PC-3 (cell line): Measurements from ENCODE around the gene LYPLA2. TPM values are rescaled to one million over a fixed set of nuclear protein-coding genes. Genes with fewer than 3 reads are reported as not detected.
"Not testable (repeated sequence)": the region's sequence is repeated elsewhere in the genome, so short reads cannot be mapped to it uniquely, and the experiment has no call there.

Experiments used
- ATAC-seq: fragments of 200-7000 bp; cut with Tn5 transposase; 2 replicates; pipeline ENCODE4 v1.9.1; 2020; ENCODE audit warnings: mild to moderate bottlenecking, moderate library complexity
- BruUV-seq: library from RNA; stranded (reverse); fragments of 400-500 nt; replicated peaks from 2 replicates; lab custom pipeline; 2021; lab: Mats Ljungman, UMichigan
- CTCF ChIA-PET: fragments of 300-600 bp; sonication (Branson Sonifier 250); formaldehyde crosslinking; loops from one replicate; lab custom pipeline; 2022; ENCODE audit warnings: antibody characterized with exemption; lab: Charles Lee
- POLR2A ChIA-PET: fragments of 300-600 bp; sonication (Branson Sonifier 250); formaldehyde crosslinking; loops from one replicate; lab custom pipeline; 2022; ENCODE audit warnings: antibody characterized with exemption; ENCODE audit not compliant: unreplicated experiment; lab: Charles Lee
- DNase-seq: peaks from one replicate; pipeline ENCODE4 v3.0.0-alpha.2; 2015
- H2AFZ ChIP-seq: fragments of 300-600 bp; sonication (generic); 2 replicates; pipeline ENCODE4 v1.6.0; 2016; ENCODE audit warnings: antibody characterized with exemption, low read length
- H3F3A ChIP-seq: fragments of 300-600 bp; sonication (generic); one replicate; pipeline ENCODE4 v1.6.0; 2017; ENCODE audit warnings: antibody characterized with exemption, low read length, control low read depth, mild to moderate bottlenecking; ENCODE audit not compliant: unreplicated experiment
- H3K27ac ChIP-seq: fragments of 300-600 bp; sonication (generic); 2 replicates; pipeline ENCODE4 v1.5.1; 2016; ENCODE audit warnings: mild to moderate bottlenecking, low read length
- H3K27me3 ChIP-seq: fragments of 300-600 bp; sonication (generic); 2 replicates; pipeline ENCODE4 v1.6.1; 2016; ENCODE audit warnings: low read length, mixed read lengths
- H3K36me3 ChIP-seq: fragments of 300-600 bp; sonication (generic); 2 replicates; pipeline ENCODE4 v1.6.1; 2016; ENCODE audit warnings: low read depth, mixed run types, low read length, mixed read lengths
- H3K4me1 ChIP-seq: fragments of 300-600 bp; sonication (generic); 2 replicates; pipeline ENCODE4 v1.5.1; 2016; ENCODE audit warnings: low read length; ENCODE audit not compliant: insufficient read depth
- H3K4me2 ChIP-seq: fragments of 300-600 bp; sonication (generic); 2 replicates; pipeline ENCODE4 v1.6.0; 2016; ENCODE audit warnings: low read length
- H3K4me3 ChIP-seq: fragments of 300-600 bp; sonication (generic); 2 replicates; pipeline ENCODE4 v1.5.1; 2016; ENCODE audit warnings: mild to moderate bottlenecking, low read length, mixed read lengths
- H3K79me2 ChIP-seq: fragments of 300-600 bp; sonication (generic); 2 replicates; pipeline ENCODE4 v1.6.1; 2017; ENCODE audit warnings: low read length, mixed read lengths
- H3K9ac ChIP-seq: fragments of 300-600 bp; sonication (generic); 2 replicates; pipeline ENCODE4 v1.6.0; 2016; ENCODE audit warnings: mild to moderate bottlenecking, low read length
- H3K9me2 ChIP-seq: fragments of 300-600 bp; sonication (generic); replicated peaks from 2 replicates; pipeline ENCODE4 v1.6.1; 2016; ENCODE audit warnings: mixed run types, low read length, mixed read lengths
- H3K9me3 ChIP-seq: fragments of 300-600 bp; sonication (generic); 2 replicates; pipeline ENCODE4 v1.6.1; 2016; ENCODE audit warnings: low read length, mixed read lengths
- H4K20me1 ChIP-seq: fragments of 300-600 bp; sonication (generic); 2 replicates; pipeline ENCODE4 v1.6.1; 2016; ENCODE audit warnings: low read length, mixed read lengths
- EZH2 ChIP-seq: fragments of 300-600 bp; sonication (generic); IDR thresholded peaks from one replicate; pipeline ENCODE4 v1.6.1; 2017; ENCODE audit warnings: antibody characterized with exemption, mild to moderate bottlenecking, low read length; ENCODE audit not compliant: unreplicated experiment
- EZH2phosphoT487 ChIP-seq: fragments of 300-600 bp; sonication (generic); IDR thresholded peaks from 2 replicates; pipeline ENCODE4 v1.6.1; 2018; ENCODE audit warnings: mild to moderate bottlenecking, antibody characterized with exemption, low read length, borderline replicate concordance
- intact Hi-C: fragments of 100-400 bp; cut with micrococcal nuclease; formaldehyde crosslinking; loops from 2 replicates; pipeline ENCODE4 v1.9.0; 2023
- total RNA-seq: library from RNA; depleted of rRNA; stranded (reverse); fragments of >200 nt; gene quantifications from 2 replicates; pipeline ENCODE4 v1.2.3, GENCODE V29; 2014
- TF ChIP-seq, protein P1 (sequence below): fragments of 300-600 bp; sonication (generic); conservative IDR thresholded peaks from 2 replicates; pipeline ENCODE4 v1.5.1; 2017; ENCODE audit warnings: antibody characterized with exemption, low read depth, mild to moderate bottlenecking, low read length

Gene LYPLA2
- total RNA-seq, 1 experiment from 2014 or later = 142 TPM

GRCh38 chr1:23777979-23778814 is 12.7 kb upstream of the LYPLA2 start, which contains the start of gene PITHD1:
Gene PITHD1, plus strand, starts transcription at chr1:23778418. Its CDS starts 98 bp downstream, at chr1:23778516.
- Histone ChIP-seq H3K79me2 (peaks cover 60% of the 10 kb centered on the region), H3F3A (peaks cover 15% of the 10 kb centered on the region), H2AFZ (peak within 1 kb of the TSS; percentile 86), H3K4me3 (peak within 1 kb of the TSS; percentile 85), H3K9ac (peak within 1 kb of the TSS; percentile 85), H3K27me3 (no peaks in the 10 kb centered on the region), H3K36me3 (peaks cover 16% of the 10 kb centered on the region), H3K27ac (peak within 1 kb of the TSS; percentile 84), H3K9me2 (no peaks in the 10 kb centered on the region), H3K9me3 (no peaks in the 10 kb centered on the region), H3K4me2 (peak within 1 kb of the TSS; percentile 100), H3K4me1 (peaks cover 27% of the 10 kb centered on the region), H4K20me1 (peaks cover 20% of the 10 kb centered on the region)
- DNase-seq (peak; percentile 86), ATAC-seq (peak; percentile 74)
- intact Hi-C loops = no loop called here
- BruUV-seq = no TSS peak
- ChIA-PET POLR2A (interaction anchor here (0.5 to 0.8 kb wide), 5 partner anchors 38 to 985 kb away, joined by 3 to 12 read pairs (median 5); partner anchors contain the start of gene HMGCL), CTCF (interaction anchor here (0.5 to 0.6 kb wide), 2 partner anchors 20 to 377 kb away, joined by 3 to 8 read pairs; no protein-coding TSS in a partner anchor)
- TF ChIP-seq, protein P1, sequence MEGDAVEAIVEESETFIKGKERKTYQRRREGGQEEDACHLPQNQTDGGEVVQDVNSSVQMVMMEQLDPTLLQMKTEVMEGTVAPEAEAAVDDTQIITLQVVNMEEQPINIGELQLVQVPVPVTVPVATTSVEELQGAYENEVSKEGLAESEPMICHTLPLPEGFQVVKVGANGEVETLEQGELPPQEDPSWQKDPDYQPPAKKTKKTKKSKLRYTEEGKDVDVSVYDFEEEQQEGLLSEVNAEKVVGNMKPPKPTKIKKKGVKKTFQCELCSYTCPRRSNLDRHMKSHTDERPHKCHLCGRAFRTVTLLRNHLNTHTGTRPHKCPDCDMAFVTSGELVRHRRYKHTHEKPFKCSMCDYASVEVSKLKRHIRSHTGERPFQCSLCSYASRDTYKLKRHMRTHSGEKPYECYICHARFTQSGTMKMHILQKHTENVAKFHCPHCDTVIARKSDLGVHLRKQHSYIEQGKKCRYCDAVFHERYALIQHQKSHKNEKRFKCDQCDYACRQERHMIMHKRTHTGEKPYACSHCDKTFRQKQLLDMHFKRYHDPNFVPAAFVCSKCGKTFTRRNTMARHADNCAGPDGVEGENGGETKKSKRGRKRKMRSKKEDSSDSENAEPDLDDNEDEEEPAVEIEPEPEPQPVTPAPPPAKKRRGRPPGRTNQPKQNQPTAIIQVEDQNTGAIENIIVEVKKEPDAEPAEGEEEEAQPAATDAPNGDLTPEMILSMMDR = no peak
- TF ChIP-seq EZH2 = no peak
- no peak for TF ChIP-seq EZH2phosphoT487

DNA sequence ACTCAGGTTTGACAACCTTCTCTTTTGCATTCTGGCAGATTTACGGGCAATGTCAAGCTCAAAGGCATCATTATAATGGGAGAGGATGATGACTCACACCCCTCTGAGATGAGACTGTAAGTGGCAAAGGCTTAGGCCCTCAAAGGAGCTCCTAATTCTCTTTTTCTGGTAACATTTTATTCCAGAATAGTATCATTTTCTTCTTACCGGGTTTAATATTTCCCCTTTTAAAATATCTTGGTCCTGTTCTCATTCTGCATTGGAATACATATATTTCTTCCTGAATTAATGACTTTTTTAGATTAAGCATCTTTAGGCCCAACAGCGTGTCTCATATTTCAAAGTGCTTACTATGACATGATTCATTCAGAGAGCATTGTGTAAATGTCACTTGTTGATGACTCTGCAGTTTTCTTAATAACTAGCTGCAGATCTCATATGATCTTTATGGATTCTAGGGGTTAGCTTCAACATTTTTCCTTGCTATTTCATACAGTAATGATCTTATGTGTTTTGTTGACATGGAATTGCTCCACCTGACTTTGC is 11.0 kb upstream of the LYPLA2 start:
- Histone ChIP-seq H3K4me3 (peak overlapping the region; percentile 85), H3K27me3 (no peaks in the 10 kb centered on the region), H3K9ac (peak overlapping the region; percentile 35), H3K4me1 (peaks cover 27% of the 10 kb centered on the region), H3K79me2 (peaks cover 68% of the 10 kb centered on the region), H3K9me3 (no peaks in the 10 kb centered on the region), H3K27ac (peak overlapping the region; percentile 84), H2AFZ (no peak overlapping the region), H4K20me1 (peaks cover 20% of the 10 kb centered on the region), H3K9me2 (no peaks in the 10 kb centered on the region), H3K36me3 (peaks cover 22% of the 10 kb centered on the region), H3K4me2 (peak overlapping the region; percentile 100), H3F3A (peaks cover 15% of the 10 kb centered on the region)
- CTCF ChIA-PET = interaction anchor here (0.8 to 1.0 kb wide), 2 partner anchors 30 to 137 kb away, joined by 3 read pairs; no protein-coding TSS in a partner anchor
- DNase-seq (peak; percentile 83), ATAC-seq (peak; percentile 67)
- intact Hi-C loops = no loop called here
- POLR2A ChIA-PET = interaction anchor here (0.5 to 0.6 kb wide), 4 partner anchors 10 to 1067 kb away, joined by 3 to 16 read pairs (median 5); no protein-coding TSS in a partner anchor
- TF ChIP-seq EZH2 (no peak), EZH2phosphoT487 (no peak)
- TF ChIP-seq, protein P1 = no peak
- no TSS peak for BruUV-seq

- peaks cover 62% of the 10 kb centered on the region for H3K79me2 ChIP-seq
- peaks cover 15% of the 10 kb centered on the region for H3F3A ChIP-seq
- BruUV-seq, H3K27ac ChIP-seq, H3K4me3 ChIP-seq, H3K9ac ChIP-seq, H2AFZ ChIP-seq, intact Hi-C loops, H3K4me2 ChIP-seq, H3K9me2 ChIP-seq, ATAC-seq, H3K9me3 ChIP-seq, H3K27me3 ChIP-seq, CTCF ChIA-PET, DNase-seq: not testable (repeated sequence)
- H4K20me1 ChIP-seq = peaks cover 20% of the 10 kb centered on the region
- H3K36me3 ChIP-seq = peaks cover 47% of the 10 kb centered on the region
- H3K4me1 ChIP-seq = peaks cover 20% of the 10 kb centered on the region
- POLR2A ChIA-PET = interaction anchor here (0.6 kb wide), 1 partner anchor 40 kb away, joined by 3 read pairs; the partner anchor contains the start of gene ELOA
Observed at GRCh38 chr1:23783141-23783540, 7.8 kb upstream of the LYPLA2 start.
